ENCODE measurements around the gene FDXR.
"Not testable (repeated sequence)": the region's sequence is repeated elsewhere in the genome, so short reads cannot be mapped to it uniquely, and the experiment has no call there.

The FDXR gene

DNA sequence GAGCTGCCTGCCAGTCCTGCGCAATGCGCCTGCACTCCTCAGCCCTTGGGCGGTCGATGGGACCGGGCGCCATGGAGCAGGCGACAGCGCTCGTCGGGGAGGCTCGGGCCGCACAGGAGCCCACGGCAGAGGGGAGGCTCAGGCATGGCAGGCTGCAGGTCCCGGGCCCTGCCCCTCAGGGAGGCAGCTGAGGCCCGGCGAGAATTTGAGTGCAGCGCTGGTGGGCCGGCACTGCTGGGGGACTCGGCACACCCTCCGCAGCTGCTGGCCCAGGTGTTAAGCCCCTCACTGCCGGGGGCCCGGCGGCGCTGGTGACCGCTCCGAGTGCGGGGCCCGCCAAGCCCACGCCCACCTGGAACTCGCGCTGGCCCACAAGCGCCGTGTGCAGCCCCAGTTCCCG lies 34.2 kb upstream of the FDXR start:
- Histone ChIP-seq H3K9ac (ENCODE audit: insufficient read length, low read depth) (no peak overlapping the region), H3K9me3 (ENCODE audit: insufficient read depth, low read length) (peaks cover 10% of the 10 kb centered on the region; the same call in 1 of the 2 replicates), H3K4me3 (ENCODE audit: insufficient read length, low read depth) (no peak overlapping the region), H3K4me1 (ENCODE audit: insufficient read depth, insufficient read length) (peaks cover 7% of the 10 kb centered on the region), H3K36me3 (ENCODE audit: insufficient read depth, insufficient read length, low read length) (no peaks in the 10 kb centered on the region), H3K27me3 (ENCODE audit: insufficient read depth, insufficient read length) (no peaks in the 10 kb centered on the region)
- TF ChIP-seq ZNF274 (IDR thresholded peaks at IDR 0.05; ENCODE audit: low read depth, low read length), result no peak
- no peak for TF ChIP-seq YY1 (IDR thresholded peaks at IDR 0.05; ENCODE audit: insufficient read depth, insufficient read length)
- no peak for TF ChIP-seq SUZ12 (IDR thresholded peaks at IDR 0.05; ENCODE audit: extremely low read depth, insufficient read depth, insufficient read length)
- DNase-seq (ENCODE audit: low read depth, low spot score), result no peak

DNA sequence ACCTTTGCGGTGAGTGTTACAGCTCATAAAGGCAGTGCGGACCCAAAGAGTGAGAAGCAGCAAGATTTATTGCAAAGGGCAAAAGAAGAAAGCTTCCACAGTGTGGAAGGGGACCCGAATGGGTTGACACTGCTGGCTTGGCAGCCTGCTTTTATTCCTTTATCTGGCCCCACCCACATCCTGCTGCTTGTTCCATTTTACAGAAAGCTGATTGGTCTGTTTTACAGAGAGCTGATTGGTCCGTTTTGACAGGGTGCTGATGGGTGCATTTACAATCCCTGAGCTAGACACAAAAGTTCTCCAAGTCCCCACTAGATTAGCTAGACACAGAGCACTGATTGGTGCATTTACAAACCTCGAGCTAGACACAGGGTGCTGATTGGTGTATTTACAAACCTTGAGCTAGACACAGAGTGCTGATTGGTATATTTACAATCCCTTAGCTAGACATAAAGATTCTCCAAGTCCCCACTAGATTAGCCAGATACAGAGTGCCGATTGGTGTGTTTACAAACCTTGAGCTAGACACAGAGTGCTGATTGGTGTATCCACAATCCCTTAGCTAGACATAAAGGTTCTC lies 33.5 kb upstream of the FDXR start:
- not testable (repeated sequence) for DNase-seq (ENCODE audit: low read depth, low spot score); H3K4me3 ChIP-seq (ENCODE audit: insufficient read length, low read depth); H3K4me1 ChIP-seq (ENCODE audit: insufficient read depth, insufficient read length); H3K27me3 ChIP-seq (ENCODE audit: insufficient read depth, insufficient read length); H3K36me3 ChIP-seq (ENCODE audit: insufficient read depth, insufficient read length, low read length); H3K9me3 ChIP-seq (ENCODE audit: insufficient read depth, low read length); H3K9ac ChIP-seq (ENCODE audit: insufficient read length, low read depth)

DNA sequence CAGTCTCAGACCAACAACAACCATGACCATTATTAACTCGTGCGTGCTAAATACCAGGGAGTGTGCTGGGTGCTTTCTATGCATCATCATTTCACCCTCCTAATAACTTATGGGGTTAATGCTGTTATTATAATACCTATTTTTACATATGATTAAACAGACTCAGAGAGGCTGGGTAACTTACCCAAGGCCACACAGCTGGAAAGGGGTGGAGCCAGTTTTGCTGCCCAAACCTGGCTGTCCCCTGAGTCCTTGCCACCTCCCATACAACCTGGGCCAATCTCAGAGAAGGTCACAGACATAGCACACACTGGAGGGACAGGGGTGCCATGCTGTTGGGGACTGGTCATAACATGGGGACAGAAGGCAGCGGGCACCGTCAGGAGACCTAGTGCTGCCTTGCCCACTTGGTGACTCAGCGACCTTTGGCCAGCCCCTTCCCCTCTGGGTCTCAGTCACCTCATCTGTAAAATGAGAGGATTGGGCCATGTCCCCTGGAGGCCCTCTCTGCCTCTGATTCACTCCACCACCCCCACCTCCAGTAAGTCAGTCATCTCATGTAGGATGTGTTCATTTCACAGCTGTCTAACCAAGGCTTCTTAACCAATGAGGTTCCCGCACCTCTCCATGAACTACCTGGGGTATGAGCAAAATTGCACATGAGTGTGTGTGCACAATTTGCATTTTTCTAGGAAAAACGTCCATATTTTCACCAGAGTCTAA lies 32.1 kb upstream of the FDXR start:
- no peak overlapping the region for H3K4me3 ChIP-seq (ENCODE audit: insufficient read length, low read depth)
- no peaks in the 10 kb centered on the region for H3K36me3 ChIP-seq (ENCODE audit: insufficient read depth, insufficient read length, low read length)
- H3K9ac ChIP-seq (ENCODE audit: insufficient read length, low read depth), result no peak overlapping the region
- H3K27me3 ChIP-seq (ENCODE audit: insufficient read depth, insufficient read length), result no peaks in the 10 kb centered on the region
- H3K9me3 ChIP-seq (ENCODE audit: insufficient read depth, low read length), result peaks cover 10% of the 10 kb centered on the region; the same call in 1 of the 2 replicates
- DNase-seq (ENCODE audit: low read depth, low spot score), result no peak
- H3K4me1 ChIP-seq (ENCODE audit: insufficient read depth, insufficient read length), result peaks cover 7% of the 10 kb centered on the region
- TF ChIP-seq SUZ12 (IDR thresholded peaks at IDR 0.05; ENCODE audit: extremely low read depth, insufficient read depth, insufficient read length) (no peak), ZNF274 (IDR thresholded peaks at IDR 0.05; ENCODE audit: low read depth, low read length) (no peak), YY1 (IDR thresholded peaks at IDR 0.05; ENCODE audit: insufficient read depth, insufficient read length) (no peak)

DNA sequence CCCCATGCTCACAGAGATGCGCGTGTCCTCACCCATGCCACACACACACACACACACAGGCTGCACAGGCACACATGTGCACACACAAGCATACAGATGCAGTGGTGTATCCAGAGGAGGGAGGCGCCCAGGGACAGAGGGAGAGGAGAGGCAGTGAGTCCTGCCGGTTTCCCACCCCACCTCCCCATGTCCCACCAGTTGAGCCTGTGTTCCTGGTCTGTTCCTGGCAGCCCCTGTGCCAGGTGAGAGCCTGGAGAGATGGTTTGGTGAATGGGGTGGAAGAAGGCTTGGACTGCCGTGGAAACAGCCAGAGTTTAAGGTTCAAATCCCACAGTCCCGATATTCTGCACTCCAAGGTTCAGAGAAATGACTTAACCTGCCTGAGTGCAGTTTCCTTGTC lies 30.9 kb upstream of the FDXR start:
- no peak for DNase-seq (ENCODE audit: low read depth, low spot score)
- H3K4me1 ChIP-seq (ENCODE audit: insufficient read depth, insufficient read length), result peaks cover 7% of the 10 kb centered on the region
- no peaks in the 10 kb centered on the region for H3K36me3 ChIP-seq (ENCODE audit: insufficient read depth, insufficient read length, low read length)
- no peaks in the 10 kb centered on the region for H3K27me3 ChIP-seq (ENCODE audit: insufficient read depth, insufficient read length)
- H3K9me3 ChIP-seq (ENCODE audit: insufficient read depth, low read length), result peaks cover 10% of the 10 kb centered on the region; the same call in 1 of the 2 replicates
- no peak for TF ChIP-seq ZNF274 (IDR thresholded peaks at IDR 0.05; ENCODE audit: low read depth, low read length)
- no peak for TF ChIP-seq YY1 (IDR thresholded peaks at IDR 0.05; ENCODE audit: insufficient read depth, insufficient read length)
- TF ChIP-seq SUZ12 (IDR thresholded peaks at IDR 0.05; ENCODE audit: extremely low read depth, insufficient read depth, insufficient read length), result no peak
- H3K9ac ChIP-seq (ENCODE audit: insufficient read length, low read depth), result no peak overlapping the region
- H3K4me3 ChIP-seq (ENCODE audit: insufficient read length, low read depth), result no peak overlapping the region

DNA sequence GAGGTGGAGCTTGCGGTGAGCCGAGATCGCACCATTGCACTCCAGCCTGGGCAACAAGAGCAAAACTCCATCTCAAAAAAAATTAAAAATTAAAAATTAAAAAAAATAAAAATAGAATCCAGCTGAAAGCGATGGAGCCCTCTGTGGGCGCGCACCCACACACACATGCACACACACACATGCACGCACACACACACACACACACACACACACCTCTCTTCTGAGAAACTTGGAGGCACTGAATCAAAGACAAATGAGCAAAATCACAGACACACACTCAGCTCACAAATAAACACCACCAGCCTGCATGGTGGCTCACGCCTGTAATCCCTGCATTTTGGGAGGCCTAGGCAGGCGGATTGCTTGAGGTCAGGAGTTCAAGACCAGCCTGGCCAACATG lies 30.2 kb upstream of the FDXR start:
- no peak for TF ChIP-seq ZNF274 (IDR thresholded peaks at IDR 0.05; ENCODE audit: low read depth, low read length)
- TF ChIP-seq YY1 (IDR thresholded peaks at IDR 0.05; ENCODE audit: insufficient read depth, insufficient read length), result no peak
- TF ChIP-seq SUZ12 (IDR thresholded peaks at IDR 0.05; ENCODE audit: extremely low read depth, insufficient read depth, insufficient read length), result no peak
- H3K27me3 ChIP-seq (ENCODE audit: insufficient read depth, insufficient read length), result no peaks in the 10 kb centered on the region
- H3K4me3 ChIP-seq (ENCODE audit: insufficient read length, low read depth), result no peak overlapping the region
- H3K9ac ChIP-seq (ENCODE audit: insufficient read length, low read depth), result no peak overlapping the region
- H3K4me1 ChIP-seq (ENCODE audit: insufficient read depth, insufficient read length), result peaks cover 7% of the 10 kb centered on the region
- H3K36me3 ChIP-seq (ENCODE audit: insufficient read depth, insufficient read length, low read length), result no peaks in the 10 kb centered on the region
- DNase-seq (ENCODE audit: low read depth, low spot score), result no peak
- H3K9me3 ChIP-seq (ENCODE audit: insufficient read depth, low read length), result peaks cover 10% of the 10 kb centered on the region; the same call in 1 of the 2 replicates

DNA sequence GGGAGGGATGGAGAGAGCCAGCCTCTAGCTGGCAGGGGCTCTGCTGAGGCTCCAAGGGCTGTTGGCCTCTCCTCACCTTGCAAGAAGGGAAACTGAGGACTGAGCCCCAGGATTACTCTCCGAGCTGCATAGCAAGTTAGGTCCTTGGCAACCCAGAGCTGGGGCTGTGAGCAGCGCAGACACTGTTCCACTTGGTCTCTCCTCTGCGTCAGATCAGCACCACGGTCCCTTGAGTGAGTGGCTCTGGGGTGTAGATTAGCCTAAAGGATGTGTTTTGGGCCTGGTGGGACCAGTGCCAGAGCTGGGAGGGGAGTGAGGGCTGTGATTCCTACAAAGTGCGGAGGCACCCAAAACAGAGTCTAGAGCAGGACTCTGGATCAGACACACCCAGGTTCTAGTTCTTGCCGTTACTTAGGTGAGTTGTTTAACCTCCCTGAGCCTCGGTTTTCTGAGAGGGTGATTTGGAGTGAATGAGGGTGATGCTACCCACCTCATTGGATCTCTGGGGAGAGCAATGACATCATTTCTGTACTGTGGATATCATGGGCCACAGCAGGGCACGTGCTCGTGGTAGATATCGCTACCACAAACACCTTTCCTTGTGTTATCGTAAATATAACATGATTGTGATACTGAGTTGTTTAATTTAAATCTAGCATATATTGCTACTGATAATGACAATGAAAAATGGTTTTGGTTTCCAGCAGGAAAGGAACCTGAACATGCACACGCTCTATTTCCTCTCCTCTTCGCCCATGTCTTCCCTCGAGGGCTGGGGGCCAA lies 28.8 kb upstream of the FDXR start:
- peaks cover 7% of the 10 kb centered on the region for H3K4me1 ChIP-seq (ENCODE audit: insufficient read depth, insufficient read length)
- TF ChIP-seq ZNF274 (IDR thresholded peaks at IDR 0.05; ENCODE audit: low read depth, low read length) (no peak), SUZ12 (IDR thresholded peaks at IDR 0.05; ENCODE audit: extremely low read depth, insufficient read depth, insufficient read length) (no peak), YY1 (IDR thresholded peaks at IDR 0.05; ENCODE audit: insufficient read depth, insufficient read length) (no peak)
- no peaks in the 10 kb centered on the region for H3K36me3 ChIP-seq (ENCODE audit: insufficient read depth, insufficient read length, low read length)
- no peak overlapping the region for H3K9ac ChIP-seq (ENCODE audit: insufficient read length, low read depth)
- H3K4me3 ChIP-seq (ENCODE audit: insufficient read length, low read depth), result no peak overlapping the region
- H3K27me3 ChIP-seq (ENCODE audit: insufficient read depth, insufficient read length), result peaks cover 3% of the 10 kb centered on the region
- H3K9me3 ChIP-seq (ENCODE audit: insufficient read depth, low read length), result no peaks in the 10 kb centered on the region
- no peak for DNase-seq (ENCODE audit: low read depth, low spot score)

DNA sequence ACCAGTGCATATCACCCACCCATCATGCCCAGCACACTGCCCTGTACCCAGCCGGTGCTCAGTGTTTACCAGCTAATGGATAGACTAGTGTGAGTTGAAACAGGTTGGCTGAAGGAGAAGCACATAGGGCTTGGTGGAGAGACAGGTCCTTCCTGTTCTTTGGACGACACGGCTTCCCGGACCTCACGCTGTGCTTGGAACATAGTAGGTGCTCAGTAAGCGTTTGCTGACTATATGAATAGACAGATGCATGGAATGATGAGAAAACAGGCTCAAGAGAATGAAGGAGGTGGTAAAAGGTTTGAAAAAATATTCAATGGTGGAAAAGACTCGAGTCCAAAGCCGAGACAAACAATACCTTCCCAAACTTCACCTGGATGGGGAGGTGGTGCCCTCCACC lies 27.4 kb upstream of the FDXR start:
- DNase-seq (ENCODE audit: low read depth, low spot score), result no peak
- no peaks in the 10 kb centered on the region for H3K9me3 ChIP-seq (ENCODE audit: insufficient read depth, low read length)
- H3K27me3 ChIP-seq (ENCODE audit: insufficient read depth, insufficient read length), result peaks cover 16% of the 10 kb centered on the region
- peaks cover 7% of the 10 kb centered on the region for H3K4me1 ChIP-seq (ENCODE audit: insufficient read depth, insufficient read length)
- H3K36me3 ChIP-seq (ENCODE audit: insufficient read depth, insufficient read length, low read length), result no peaks in the 10 kb centered on the region
- H3K4me3 ChIP-seq (ENCODE audit: insufficient read length, low read depth), result no peak overlapping the region
- no peak overlapping the region for H3K9ac ChIP-seq (ENCODE audit: insufficient read length, low read depth)
- TF ChIP-seq ZNF274 (IDR thresholded peaks at IDR 0.05; ENCODE audit: low read depth, low read length), result no peak
- no peak for TF ChIP-seq YY1 (IDR thresholded peaks at IDR 0.05; ENCODE audit: insufficient read depth, insufficient read length)
